Measurements from ENCODE around the gene PSMD12. TPM values are rescaled to one million over a fixed set of nuclear protein-coding genes. Genes with fewer than 3 reads are reported as not detected.

Gene PSMD12
- polyA plus RNA-seq, 1 of the 3 experiments (the other 2 are of a cell fraction) = 31.4 TPM

- Histone ChIP-seq H2AFZ (ENCODE audit: low read depth) (no peak overlapping the region), H3K36me3 (replicated peaks in 1 of 2; ENCODE audit: control insufficient read depth in 1 of 2, insufficient read depth in 2 of 2, low read length in 1 of 2) (no peaks in the 10 kb centered on the region), H3K27me3 (ENCODE audit: insufficient read depth) (no peaks in the 10 kb centered on the region), H3K9ac (no peak overlapping the region), H3F3A (replicated peaks; ENCODE audit: insufficient read depth) (no peaks in the 10 kb centered on the region), H3K27ac (ENCODE audit: low read depth in 2 of 2, low read length in 1 of 2) (no peak overlapping the region), H3K9me3 (no peaks in the 10 kb centered on the region), H4K20me1 (ENCODE audit: insufficient read depth) (no peaks in the 10 kb centered on the region), H3K4me1 (ENCODE audit: control insufficient read depth in 1 of 2, insufficient read depth in 2 of 2, low read depth in 1 of 2, low read length in 1 of 2) (no peaks in the 10 kb centered on the region), H3K4me2 (no peak overlapping the region), H3K9me2 (no peaks in the 10 kb centered on the region), H3K4me3 (ENCODE audit: low read depth in 2 of 2, low read length in 1 of 2) (no peak overlapping the region), H3K79me2 (ENCODE audit: insufficient read depth) (no peaks in the 10 kb centered on the region)
- WGBS (ENCODE audit: low lambda C conversion rate) = 67% methylated on average over 4 of the region's 4 CpGs
- TF ChIP-seq RCOR1 (IDR thresholded peaks at IDR 0.05; ENCODE audit: low read length) (no peak), GATA2 (CRISPR knock-in tag; IDR thresholded peaks at IDR 0.05) (no peak), RFX5 (IDR thresholded peaks at IDR 0.05; ENCODE audit: low read length) (no peak), MEF2A (IDR thresholded peaks at IDR 0.05; ENCODE audit: borderline replicate concordance, low read depth) (no peak), CHD2 (IDR thresholded peaks at IDR 0.05; ENCODE audit: low read length, partially characterized antibody) (no peak), ELF1 (IDR thresholded peaks at IDR 0.05) (no peak), SMC3 (IDR thresholded peaks at IDR 0.05; ENCODE audit: low read depth, low read length) (no peak), CTCF (IDR thresholded peaks at IDR 0.05) (no peak), PBX3 (IDR thresholded peaks at IDR 0.05) (no peak), USF1 (IDR thresholded peaks at IDR 0.05; ENCODE audit: borderline replicate concordance, low read depth) (no peak), EZH2phosphoT487 (IDR thresholded peaks at IDR 0.05; ENCODE audit: borderline replicate concordance, low read depth) (no peak), MAX (IDR thresholded peaks at IDR 0.05; ENCODE audit: low read depth) (no peak), TEAD4 (IDR thresholded peaks at IDR 0.05; ENCODE audit: borderline replicate concordance, insufficient read depth) (no peak), FOXM1 (IDR thresholded peaks at IDR 0.05; ENCODE audit: low read depth) (no peak), TAF1 (IDR thresholded peaks at IDR 0.05; ENCODE audit: borderline replicate concordance, low read depth, low read length) (no peak), TCF12 (IDR thresholded peaks at IDR 0.05) (no peak), GABPA (IDR thresholded peaks at IDR 0.05; ENCODE audit: low read depth) (no peak)
- CTCF ChIA-PET = interaction anchor here (0.5 kb wide), 1 partner anchor 1458 kb away, joined by 3 read pairs; no protein-coding TSS in a partner anchor
- no peak for DNase-seq
- POLR2A ChIA-PET = no interaction called here
Measured at GRCh38 chr17:67311575-67311974, 54.8 kb downstream of the PSMD12 start.

Data from SK-N-SH (cell line).